Ovary (tissue), 9 donors: ENCODE data around the gene ADAM12. TPM values are rescaled to one million over a fixed set of nuclear protein-coding genes. Genes with fewer than 3 reads are reported as not detected.

Experiments
- DNase-seq, 5 donors: peaks; one replicate each; pipeline ENCODE4 v3.0.0-alpha.2; 2019 to 2020
- H3K27ac ChIP-seq, 2 donors: fragments of 200-600 bp; one replicate each; pipeline versions ENCODE4 v1.5.1 to v1.8.0; 2019 to 2022
- H3K27me3 ChIP-seq: fragments of 200-600 bp; one replicate; pipeline ENCODE4 v1.8.0; 2022
- H3K36me3 ChIP-seq: fragments of 200-600 bp; sonication (generic); one replicate; pipeline ENCODE4 v1.5.1; 2019
- H3K4me1 ChIP-seq: one replicate; pipeline ENCODE4 v1.8.1; 2013; ENCODE audit warnings: mild to moderate bottlenecking, moderate library complexity; ENCODE audit not compliant: insufficient read depth
- H3K4me3 ChIP-seq: fragments of 200-600 bp; sonication (generic); one replicate; pipeline ENCODE4 v1.5.1; 2017
- H3K9me3 ChIP-seq, 2 donors: fragments of 200-600 bp in 1 of 2; sonication (generic) in 1 of 2; one replicate each; pipeline versions ENCODE4 v1.5.1 to v1.8.1; 2013 to 2019; ENCODE audit warnings: mild to moderate bottlenecking in 1 of 2, moderate library complexity in 1 of 2
- EP300 ChIP-seq: sonication (generic); formaldehyde crosslinking; IDR thresholded peaks from one replicate; pipeline ENCODE4 v1.6.1; 2017; ENCODE audit warnings: antibody characterized with exemption
- POLR2A ChIP-seq: fragments of 450-650 bp; IDR thresholded peaks from one replicate; pipeline ENCODE4 v1.6.1; 2017; ENCODE audit warnings: antibody characterized with exemption, mild to moderate bottlenecking, moderate library complexity
- WGBS, 3 donors: extraction: QIAGEN DNeasy Blood & Tissue Kit in 1 of 3; methylation state at CpG; one replicate each; pipeline versions ENCODE4 v1.1.5 to v1.1.7; 2013 to 2017; 5-methylcytosine and 5-hydroxymethylcytosine counted together
- intact Hi-C, 4 donors: fragments of 100-400 bp; cut with DNase I; formaldehyde crosslinking; loops; one replicate each; pipeline versions ENCODE4 v1.11.0 to v1.15.1; 2022 to 2023
- polyA plus RNA-seq, 2 donors: library from polyadenylated mRNA; stranded (reverse); fragments of 200-250 nt in 1 of 2; fragments of 350-450 nt in 1 of 2; fragmentation: Illumina TruSeq in 1 of 2; extraction: RNeasy Lipid Tissue Mini Kit (QIAGEN cat#74804) in 1 of 2; gene quantifications; one replicate each; pipeline ENCODE4 v1.2.3, GENCODE V29; 2013 to 2014
- total RNA-seq, 7 donors: library from RNA; depleted of rRNA in 2 of 7; stranded (reverse); fragments of >200 nt in 2 of 7; fragmentation: NEBNext Ultra II Directional in 3 of 7; extraction: Animal tissue kit (Norgen Biotek cat#: 25700) in 3 of 7; gene quantifications; one replicate each; pipeline versions ENCODE4 v1.1.0 to v1.2.4, GENCODE V29; 2016 to 2023
- TF ChIP-seq, protein P1 (sequence below), 3 donors: fragments of 450-650 bp in 2 of 3; fragments of 200-600 bp in 1 of 3; IDR thresholded peaks; one replicate each; pipeline versions ENCODE4 v1.5.1 to v1.8.0; 2016 to 2022; ENCODE audit warnings: antibody characterized with exemption in 3 of 3, mild to moderate bottlenecking in 1 of 3
- donor health status: DM: no; HTN: no; CAD: no; lungs with moderate emphysema.
- donor health status: DM: no; HTN: no; CAD: no.
- donor health status: Bipolar disorder and iron deficiency.
- donor health status: DM: yes; HTN: yes; CAD: no.
- donor health status: DM: no; HTN: no; CAD: no.
- donor health status: DM: yes; HTN: yes; CAD: no.

ADAM12 gene
- total and polyA plus RNA-seq, 9 donors, result 1.8 to 27.2 (median 10.3) TPM

- H3K27me3 ChIP-seq, result no peaks in the 10 kb centered on the region
- no peak overlapping the region for H3K27ac ChIP-seq
These were observed 324.9 kb downstream of the ADAM12 start for GRCh38 chr10:126063353-126063791.

DNA sequence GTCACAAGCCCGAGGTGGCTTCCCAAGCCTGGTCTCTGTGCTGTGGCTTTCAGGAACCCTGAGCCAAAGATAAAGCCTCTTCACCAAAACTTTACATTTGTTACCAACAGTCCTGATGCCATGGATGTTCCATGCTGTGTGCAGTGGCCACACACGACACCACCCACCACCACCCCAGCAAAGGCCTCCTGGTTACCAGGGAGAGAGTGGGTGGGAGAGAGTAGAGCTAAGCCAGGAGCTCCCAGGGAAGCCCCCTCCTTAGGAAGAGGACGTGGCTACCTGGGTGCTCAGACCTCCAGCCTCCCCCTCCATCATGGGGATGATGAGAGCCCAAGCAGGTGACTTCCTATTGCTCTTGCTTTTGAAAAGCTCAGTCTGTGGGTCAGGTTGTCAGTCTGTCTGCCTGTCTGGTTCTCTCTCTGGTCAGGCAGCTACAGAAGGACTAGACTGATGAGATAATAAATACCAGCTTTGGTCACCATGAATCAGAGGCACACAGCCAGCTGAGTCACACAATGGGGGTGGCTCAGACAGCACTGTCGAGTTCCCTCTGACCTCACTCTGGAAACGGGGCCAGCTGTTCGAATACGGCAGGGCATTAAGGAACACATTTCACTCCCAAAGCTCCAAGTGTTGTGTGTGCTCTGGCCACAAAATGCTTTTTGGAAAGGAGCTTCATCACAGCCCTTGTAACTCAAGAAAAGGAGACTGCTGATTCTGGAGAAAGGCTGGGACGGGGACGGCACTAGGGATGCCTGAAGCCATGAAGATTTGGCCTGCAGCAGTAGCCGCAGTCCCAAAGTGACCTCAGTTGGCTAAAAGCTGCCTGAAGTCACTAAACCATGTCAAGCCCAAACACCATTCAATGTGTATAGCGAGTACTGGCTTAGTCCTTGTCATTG is 325.9 kb downstream of the ADAM12 start:
- no peak for TF ChIP-seq EP300
- no peak for TF ChIP-seq POLR2A
- TF ChIP-seq, protein P1, sequence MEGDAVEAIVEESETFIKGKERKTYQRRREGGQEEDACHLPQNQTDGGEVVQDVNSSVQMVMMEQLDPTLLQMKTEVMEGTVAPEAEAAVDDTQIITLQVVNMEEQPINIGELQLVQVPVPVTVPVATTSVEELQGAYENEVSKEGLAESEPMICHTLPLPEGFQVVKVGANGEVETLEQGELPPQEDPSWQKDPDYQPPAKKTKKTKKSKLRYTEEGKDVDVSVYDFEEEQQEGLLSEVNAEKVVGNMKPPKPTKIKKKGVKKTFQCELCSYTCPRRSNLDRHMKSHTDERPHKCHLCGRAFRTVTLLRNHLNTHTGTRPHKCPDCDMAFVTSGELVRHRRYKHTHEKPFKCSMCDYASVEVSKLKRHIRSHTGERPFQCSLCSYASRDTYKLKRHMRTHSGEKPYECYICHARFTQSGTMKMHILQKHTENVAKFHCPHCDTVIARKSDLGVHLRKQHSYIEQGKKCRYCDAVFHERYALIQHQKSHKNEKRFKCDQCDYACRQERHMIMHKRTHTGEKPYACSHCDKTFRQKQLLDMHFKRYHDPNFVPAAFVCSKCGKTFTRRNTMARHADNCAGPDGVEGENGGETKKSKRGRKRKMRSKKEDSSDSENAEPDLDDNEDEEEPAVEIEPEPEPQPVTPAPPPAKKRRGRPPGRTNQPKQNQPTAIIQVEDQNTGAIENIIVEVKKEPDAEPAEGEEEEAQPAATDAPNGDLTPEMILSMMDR (IDR thresholded peaks at IDR 0.05), result no peak
- no peaks in the 10 kb centered on the region for H3K36me3 ChIP-seq
- no peaks in the 10 kb centered on the region for H3K27me3 ChIP-seq
- peak overlapping the region in 1 of 2 donors; percentile 22 for H3K27ac ChIP-seq
- H3K4me3 ChIP-seq, result no peak overlapping the region
- peak; percentile 59 to 74 (median 71) for DNase-seq
- WGBS, 3 donors, result 65 to 71% (median 68%) methylated on average over 11 of the region's 11 CpGs
- peaks cover 24% of the 10 kb centered on the region for H3K4me1 ChIP-seq
- intact Hi-C loops, result no loop called here
- H3K9me3 ChIP-seq, result no peaks in the 10 kb centered on the region

More at GRCh38 chr10:126063353-126063791, 324.9 kb downstream of the ADAM12 start:
- H3K9me3 ChIP-seq, result no peaks in the 10 kb centered on the region
- intact Hi-C loops, result no loop called here
- H3K36me3 ChIP-seq, result no peaks in the 10 kb centered on the region
- no peak overlapping the region for H3K4me3 ChIP-seq
- no peak for TF ChIP-seq POLR2A
- TF ChIP-seq, protein P1 (IDR thresholded peaks at IDR 0.05), result no peak
- no peak for TF ChIP-seq EP300
- H3K4me1 ChIP-seq, result peaks cover 19% of the 10 kb centered on the region
- whole genome bisulfite sequencing, 3 donors, result 68 to 83% (median 76%) methylated on average over 6 of the region's 6 CpGs
- DNase-seq, result no peak

DNA sequence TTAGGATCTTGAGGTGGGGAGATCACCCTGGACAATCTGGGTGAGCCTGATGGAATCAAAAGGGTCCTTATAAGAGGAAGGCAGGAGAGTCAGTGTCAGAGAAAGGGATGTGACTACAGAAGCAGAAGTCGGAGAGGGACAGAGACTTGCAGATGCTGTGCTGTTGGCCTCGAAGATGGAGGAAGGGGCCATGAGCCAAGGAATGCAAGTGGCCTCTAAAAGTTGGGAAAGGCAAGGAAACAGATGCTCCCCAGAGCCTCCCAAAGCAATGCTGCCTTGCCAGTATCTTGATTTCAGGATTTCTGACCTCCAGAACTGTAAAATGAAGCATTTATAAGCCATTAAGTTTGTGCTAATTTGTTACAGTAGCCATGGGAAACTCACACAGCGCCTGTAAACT is 326.8 kb downstream of the ADAM12 start:
- DNase-seq, result no peak
- no peaks in the 10 kb centered on the region for H3K9me3 ChIP-seq
- no peaks in the 10 kb centered on the region for H3K27me3 ChIP-seq
- H3K36me3 ChIP-seq, result no peaks in the 10 kb centered on the region
- 33 to 90% (median 80%) methylated on average over 3 of the region's 3 CpGs for WGBS, 3 donors
- peak overlapping the region in 1 of 2 donors; percentile 22 for H3K27ac ChIP-seq
- peaks cover 24% of the 10 kb centered on the region for H3K4me1 ChIP-seq
- H3K4me3 ChIP-seq, result no peak overlapping the region
- intact Hi-C loops, result no loop called here
- TF ChIP-seq, protein P1 (IDR thresholded peaks at IDR 0.05), result no peak
- no peak for TF ChIP-seq EP300
- TF ChIP-seq POLR2A, result no peak

- TF ChIP-seq EP300 (no peak), POLR2A (no peak)
- TF ChIP-seq, protein P1 (IDR thresholded peaks at IDR 0.05), result no peak
- intact Hi-C loops, result no loop called here
- DNase-seq, result peak; percentile 64 to 85 (median 79)
- H3K4me3 ChIP-seq, result no peak overlapping the region
- 20 to 36% (median 29%) methylated on average over 11 of the region's 11 CpGs for WGBS, 3 donors
- H3K27me3 ChIP-seq, result no peaks in the 10 kb centered on the region
- peaks cover 22% of the 10 kb centered on the region for H3K4me1 ChIP-seq
- H3K36me3 ChIP-seq, result no peaks in the 10 kb centered on the region
- H3K27ac ChIP-seq, result peak overlapping the region in 1 of 2 donors; percentile 56
- no peaks in the 10 kb centered on the region for H3K9me3 ChIP-seq
These were observed 327.9 kb downstream of the ADAM12 start for GRCh38 chr10:126060261-126060931.
